Measurements from ENCODE around the gene MATCAP1. TPM values are rescaled to one million over a fixed set of nuclear protein-coding genes. Genes with fewer than 3 reads are reported as not detected.

The MATCAP1 gene
- polyA plus RNA-seq, 4 donors: 15.7 to 19.0 (median 18.2) TPM

GRCh38 chr16:67226804-67227566, 43.2 kb upstream of the MATCAP1 start, which contains the start of gene TMEM208:
Gene TMEM208, plus strand, starts transcription at chr16:67227130. Its CDS starts 89 bp downstream, at chr16:67227219.
- Histone ChIP-seq H3K36me3 (ENCODE audit: control insufficient read depth in 3 of 3, insufficient read depth in 2 of 3, low read depth in 1 of 3, low read length in 3 of 3) (peaks cover 3 to 40% (median 18%) of the 10 kb centered on the region in 3 donors), H3K4me1 (ENCODE audit: control insufficient read depth in 3 of 3, insufficient read depth in 2 of 3, low read depth in 1 of 3, low read length in 2 of 3) (peaks cover 0 to 13% (median 6%) of the 10 kb centered on the region in 3 donors), H3K4me3 (ENCODE audit: low read depth in 1 of 3, low read length in 3 of 3) (peak within 1 kb of the TSS; percentile 80 to 95 (median 86)), H3K9me3 (ENCODE audit: control insufficient read depth in 2 of 2, insufficient read depth in 1 of 2, low read depth in 1 of 2, low read length in 1 of 2) (no peaks in the 10 kb centered on the region), H3K27me3 (ENCODE audit: control insufficient read depth in 3 of 3, insufficient read depth in 3 of 3, low read length in 3 of 3) (no peaks in the 10 kb centered on the region), H3K27ac (ENCODE audit: low read depth in 1 of 3, low read length in 2 of 3) (peak within 1 kb of the TSS; percentile 27 to 89 (median 30))
- 0% methylated on average over 44 to 46 of the region's 46 CpGs for WGBS, 3 donors
- DNase-seq (peak; percentile 99), FAIRE-seq (no peak)

- WGBS, 3 donors: 11 to 32% (median 29%) methylated on average over 11 to 12 of the region's 12 CpGs
- peaks cover 0 to 13% (median 6%) of the 10 kb centered on the region in 3 donors for H3K4me1 ChIP-seq (ENCODE audit: control insufficient read depth in 3 of 3, insufficient read depth in 2 of 3, low read depth in 1 of 3, low read length in 2 of 3)
These were observed 42.6 kb upstream of the MATCAP1 start for GRCh38 chr16:67226295-67226803.

GRCh38 chr16:67223992-67224391, 40.2 kb upstream of the MATCAP1 start:
- no peak overlapping the region for H3K4me3 ChIP-seq (ENCODE audit: low read depth in 1 of 3, low read length in 3 of 3)
- 9 to 32% (median 30%) methylated on average over 3 of the region's 3 CpGs for WGBS, 3 donors
- H3K27me3 ChIP-seq (ENCODE audit: control insufficient read depth in 3 of 3, insufficient read depth in 3 of 3, low read length in 3 of 3): no peaks in the 10 kb centered on the region
- peaks cover 2 to 10% (median 6%) of the 10 kb centered on the region in 3 donors for H3K36me3 ChIP-seq (ENCODE audit: control insufficient read depth in 3 of 3, insufficient read depth in 2 of 3, low read depth in 1 of 3, low read length in 3 of 3)
- DNase-seq: peak in 1 of 2 donors; percentile 68
- no peaks in the 10 kb centered on the region for H3K9me3 ChIP-seq (ENCODE audit: control insufficient read depth in 2 of 2, insufficient read depth in 1 of 2, low read depth in 1 of 2, low read length in 1 of 2)
- H3K27ac ChIP-seq (ENCODE audit: low read depth in 1 of 3, low read length in 2 of 3): peak overlapping the region in 1 of 3 donors; percentile 0
- FAIRE-seq: no peak
- H3K4me1 ChIP-seq (ENCODE audit: control insufficient read depth in 3 of 3, insufficient read depth in 2 of 3, low read depth in 1 of 3, low read length in 2 of 3): peaks cover 0 to 13% (median 6%) of the 10 kb centered on the region in 3 donors

More at GRCh38 chr16:67226295-67226803, 42.6 kb upstream of the MATCAP1 start:
- Histone ChIP-seq H3K4me3 (ENCODE audit: low read depth in 1 of 3, low read length in 3 of 3) (peak overlapping the region; percentile 42 to 95 (median 80)), H3K27me3 (ENCODE audit: control insufficient read depth in 3 of 3, insufficient read depth in 3 of 3, low read length in 3 of 3) (no peaks in the 10 kb centered on the region), H3K27ac (ENCODE audit: low read depth in 1 of 3, low read length in 2 of 3) (peak overlapping the region in 2 of 3 donors; percentile 1 to 89), H3K9me3 (ENCODE audit: control insufficient read depth in 2 of 2, insufficient read depth in 1 of 2, low read depth in 1 of 2, low read length in 1 of 2) (no peaks in the 10 kb centered on the region), H3K36me3 (ENCODE audit: control insufficient read depth in 3 of 3, insufficient read depth in 2 of 3, low read depth in 1 of 3, low read length in 3 of 3) (peaks cover 3 to 34% (median 18%) of the 10 kb centered on the region in 3 donors)
- FAIRE-seq: no peak
- DNase-seq: no peak

GRCh38 chr16:67216612-67217490, 33.1 kb upstream of the MATCAP1 start:
- Histone ChIP-seq H3K36me3 (ENCODE audit: control insufficient read depth in 3 of 3, insufficient read depth in 2 of 3, low read depth in 1 of 3, low read length in 3 of 3) (peaks cover 0 to 15% (median 0%) of the 10 kb centered on the region in 3 donors), H3K4me1 (ENCODE audit: control insufficient read depth in 3 of 3, insufficient read depth in 2 of 3, low read depth in 1 of 3, low read length in 2 of 3) (peaks cover 0 to 5% (median 0%) of the 10 kb centered on the region in 3 donors), H3K27ac (ENCODE audit: low read depth in 1 of 3, low read length in 2 of 3) (no peak overlapping the region), H3K27me3 (ENCODE audit: control insufficient read depth in 3 of 3, insufficient read depth in 3 of 3, low read length in 3 of 3) (no peaks in the 10 kb centered on the region), H3K4me3 (ENCODE audit: low read depth in 1 of 3, low read length in 3 of 3) (no peak overlapping the region), H3K9me3 (ENCODE audit: control insufficient read depth in 2 of 2, insufficient read depth in 1 of 2, low read depth in 1 of 2, low read length in 1 of 2) (no peaks in the 10 kb centered on the region)
- FAIRE-seq (no peak), DNase-seq (no peak)
- whole genome bisulfite sequencing, 3 donors: 70 to 80% (median 80%) methylated on average over 18 of the region's 18 CpGs

GRCh38 chr16:67215706-67216105, 31.9 kb upstream of the MATCAP1 start:
- 70 to 77% (median 74%) methylated on average over 5 of the region's 5 CpGs for WGBS, 3 donors
- DNase-seq (no peak), FAIRE-seq (no peak)
- Histone ChIP-seq H3K36me3 (ENCODE audit: control insufficient read depth in 3 of 3, insufficient read depth in 2 of 3, low read depth in 1 of 3, low read length in 3 of 3) (peaks cover 0 to 19% (median 0%) of the 10 kb centered on the region in 3 donors), H3K4me1 (ENCODE audit: control insufficient read depth in 3 of 3, insufficient read depth in 2 of 3, low read depth in 1 of 3, low read length in 2 of 3) (peaks cover 0 to 5% (median 0%) of the 10 kb centered on the region in 3 donors), H3K4me3 (ENCODE audit: low read depth in 1 of 3, low read length in 3 of 3) (no peak overlapping the region), H3K27me3 (ENCODE audit: control insufficient read depth in 3 of 3, insufficient read depth in 3 of 3, low read length in 3 of 3) (no peaks in the 10 kb centered on the region), H3K9me3 (ENCODE audit: control insufficient read depth in 2 of 2, insufficient read depth in 1 of 2, low read depth in 1 of 2, low read length in 1 of 2) (no peaks in the 10 kb centered on the region), H3K27ac (ENCODE audit: low read depth in 1 of 3, low read length in 2 of 3) (no peak overlapping the region)

- H3K9me3 ChIP-seq (ENCODE audit: control insufficient read depth in 2 of 2, insufficient read depth in 1 of 2, low read depth in 1 of 2, low read length in 1 of 2): no peaks in the 10 kb centered on the region
- DNase-seq (no peak), FAIRE-seq (no peak)
- peaks cover 0 to 5% (median 0%) of the 10 kb centered on the region in 3 donors for H3K4me1 ChIP-seq (ENCODE audit: control insufficient read depth in 3 of 3, insufficient read depth in 2 of 3, low read depth in 1 of 3, low read length in 2 of 3)
- H3K4me3 ChIP-seq (ENCODE audit: low read depth in 1 of 3, low read length in 3 of 3): no peak overlapping the region
- 54 to 73% (median 56%) methylated on average over 8 of the region's 8 CpGs for WGBS, 3 donors
- no peaks in the 10 kb centered on the region for H3K27me3 ChIP-seq (ENCODE audit: control insufficient read depth in 3 of 3, insufficient read depth in 3 of 3, low read length in 3 of 3)
- H3K27ac ChIP-seq (ENCODE audit: low read depth in 1 of 3, low read length in 2 of 3): no peak overlapping the region
- peaks cover 0 to 32% (median 0%) of the 10 kb centered on the region in 3 donors for H3K36me3 ChIP-seq (ENCODE audit: control insufficient read depth in 3 of 3, insufficient read depth in 2 of 3, low read depth in 1 of 3, low read length in 3 of 3)
These were observed 29.6 kb upstream of the MATCAP1 start for GRCh38 chr16:67213197-67214019.

GRCh38 chr16:67212766-67213165, 29.0 kb upstream of the MATCAP1 start:
- H3K4me1 ChIP-seq (ENCODE audit: control insufficient read depth in 3 of 3, insufficient read depth in 2 of 3, low read depth in 1 of 3, low read length in 2 of 3): peaks cover 0 to 5% (median 0%) of the 10 kb centered on the region in 3 donors
- H3K27me3 ChIP-seq (ENCODE audit: control insufficient read depth in 3 of 3, insufficient read depth in 3 of 3, low read length in 3 of 3): no peaks in the 10 kb centered on the region
- FAIRE-seq (no peak), DNase-seq (no peak)
- H3K36me3 ChIP-seq (ENCODE audit: control insufficient read depth in 3 of 3, insufficient read depth in 2 of 3, low read depth in 1 of 3, low read length in 3 of 3): peaks cover 0 to 33% (median 0%) of the 10 kb centered on the region in 3 donors
- no peak overlapping the region for H3K4me3 ChIP-seq (ENCODE audit: low read depth in 1 of 3, low read length in 3 of 3)
- no peak overlapping the region for H3K27ac ChIP-seq (ENCODE audit: low read depth in 1 of 3, low read length in 2 of 3)
- H3K9me3 ChIP-seq (ENCODE audit: control insufficient read depth in 2 of 2, insufficient read depth in 1 of 2, low read depth in 1 of 2, low read length in 1 of 2): no peaks in the 10 kb centered on the region

Measured in small intestine (tissue), 7 donors.